K562 (cell line): ENCODE measurements around the gene EVI5. TPM values are rescaled to one million over a fixed set of nuclear protein-coding genes. Genes with fewer than 3 reads are reported as not detected.

Experiments
- ATAC-seq: fragments of 200-7000 bp; cut with Tn5 transposase; 3 replicates; pipeline ENCODE4 v1.9.1; 2020; ENCODE audit warnings: moderate library complexity
- Bru-seq: library from RNA; stranded (reverse); fragments of 400-500 nt; gene quantifications from one replicate; lab custom pipeline; 2021; lab: Mats Ljungman, UMichigan
- BruChase-seq, 2 experiments: library from RNA; stranded (reverse); fragments of 400-500 nt; gene quantifications; one replicate each; lab custom pipeline; 2021; lab: Mats Ljungman, UMichigan
- BruUV-seq: library from RNA; stranded (reverse); fragments of 400-500 nt; replicated peaks from 2 replicates; lab custom pipeline; 2021; lab: Mats Ljungman, UMichigan
- CTCF ChIA-PET: fragments of 300-600 bp; formaldehyde crosslinking; extraction: SDS; loops from one replicate; lab custom pipeline; 2021; ENCODE audit warnings: low intra/inter-chr PET ratio; lab: Yijun Ruan, JAX
- POLR2A ChIA-PET: fragments of 300-600, 350-650 bp; sonication (Branson Sonifier 250); formaldehyde crosslinking; extraction: SDS; loops from one replicate; lab custom pipeline; 2021; ENCODE audit warnings: antibody characterized with exemption, inconsistent platforms; lab: Yijun Ruan, JAX
- DNase-seq, 4 experiments: peaks; one replicate each; pipeline versions ENCODE4 v3.0.0 to v3.0.0-alpha.2; 2011 to 2018; ENCODE audit warnings: low spot score in 3 of 4, mixed read lengths in 3 of 4; ENCODE audit errors: extremely low read depth in 1 of 4
- FAIRE-seq: peaks from 2 replicates; lab custom pipeline; 2011; peaks lifted over from hg19 to GRCh38; lab: Jason Lieb, UNC
- H2AFZ ChIP-seq: 2 replicates; pipeline ENCODE4 v1.6.0; 2011; ENCODE audit warnings: low read depth, low read length, control low read depth, inconsistent platforms
- H3K27ac ChIP-seq: fragments of 200-600 bp; 3 replicates; pipeline ENCODE4 v1.8.0; 2011; ENCODE audit warnings: low read depth, mild to moderate bottlenecking, control low read depth, inconsistent platforms, low read length, moderate library complexity, mixed read lengths; ENCODE audit errors: extremely low read depth
- H3K27me3 ChIP-seq, 2 experiments: fragments of 300-600 bp in 1 of 2; 2 replicates in 1 of 2; 3 replicates in 1 of 2; pipeline versions ENCODE4 v1.6.0 to v1.8.0; 2011; ENCODE audit warnings: inconsistent platforms in 2 of 2, low read length in 2 of 2, mild to moderate bottlenecking in 1 of 2, mixed read lengths in 1 of 2, moderate library complexity in 1 of 2; ENCODE audit not compliant: control insufficient read depth in 2 of 2, insufficient read depth in 2 of 2
- H3K36me3 ChIP-seq: fragments of 300-600 bp; 3 replicates; pipeline ENCODE4 v1.8.0; 2011; ENCODE audit warnings: mild to moderate bottlenecking, low read length, inconsistent platforms; ENCODE audit not compliant: control insufficient read depth, insufficient read depth
- H3K4me1 ChIP-seq, 2 experiments: fragments of 200-600 bp in 1 of 2; replicated peaks in 1 of 2; 2 replicates in 1 of 2; 3 replicates in 1 of 2; pipeline versions ENCODE4 v1.5.1 to v1.8.0; 2011; ENCODE audit warnings: inconsistent platforms in 2 of 2, low read length in 2 of 2, mild to moderate bottlenecking in 1 of 2, mixed read lengths in 1 of 2, moderate library complexity in 1 of 2; ENCODE audit not compliant: control insufficient read depth in 2 of 2, insufficient read depth in 2 of 2
- H3K4me2 ChIP-seq: 2 replicates; pipeline ENCODE4 v1.6.1; 2011; ENCODE audit warnings: low read length, control low read depth, inconsistent platforms, mixed read lengths; ENCODE audit not compliant: insufficient read depth
- H3K4me3 ChIP-seq: fragments of 200-600 bp; sonication (generic), shearing (Covaris generic); 2 replicates; pipeline ENCODE4 v1.5.1; 2016; ENCODE audit warnings: control low read depth, inconsistent platforms
- H3K79me2 ChIP-seq: fragments of 200-600 bp; 3 replicates; pipeline ENCODE4 v1.8.0; 2011; ENCODE audit warnings: low read length, inconsistent platforms; ENCODE audit not compliant: control insufficient read depth, insufficient read depth
- H3K9ac ChIP-seq, 2 experiments: 2 replicates each; pipeline versions ENCODE4 v1.6.0 to v1.6.1; 2011; ENCODE audit warnings: low read depth in 2 of 2, low read length in 2 of 2, control low read depth in 1 of 2, inconsistent platforms in 1 of 2, mild to moderate bottlenecking in 1 of 2, mixed read lengths in 1 of 2; ENCODE audit not compliant: insufficient read depth in 1 of 2
- H3K9me1 ChIP-seq: one replicate; pipeline ENCODE4 v1.6.0; 2011; ENCODE audit warnings: inconsistent platforms, mild to moderate bottlenecking, low read length, moderate library complexity; ENCODE audit not compliant: control insufficient read depth, insufficient read depth
- H3K9me3 ChIP-seq: replicated peaks from 2 replicates; pipeline ENCODE4 v1.5.1; 2011; ENCODE audit warnings: low read depth, low read length, inconsistent platforms; ENCODE audit not compliant: control insufficient read depth, insufficient read depth
- H4K20me1 ChIP-seq: replicated peaks from 2 replicates; pipeline ENCODE4 v1.6.1; 2011; ENCODE audit warnings: low read length, inconsistent platforms, mixed read lengths; ENCODE audit not compliant: control insufficient read depth, insufficient read depth
- CC2D1A ChIP-seq: fragments of 450-650 bp; IDR thresholded peaks from 2 replicates; pipeline ENCODE4 v1.6.1; 2017; ENCODE audit warnings: mild to moderate bottlenecking
- ETV1 ChIP-seq: fragments of 450-650 bp; conservative IDR thresholded peaks from 2 replicates; pipeline ENCODE4 v1.6.1; 2016; ENCODE audit warnings: missing genetic modification characterization, control low read depth, low read depth, missing compliant biosample characterization
- HLTF ChIP-seq: fragments of 450-650 bp; IDR thresholded peaks from 2 replicates; pipeline ENCODE4 v1.6.1; 2016
- PTRF ChIP-seq: fragments of 450-650 bp; IDR thresholded peaks from 2 replicates; pipeline ENCODE4 v1.6.1; 2016; ENCODE audit warnings: mild to moderate bottlenecking, missing genetic modification characterization, missing compliant biosample characterization
- RBFOX2 ChIP-seq: fragments of 200-400 bp; formaldehyde crosslinking; IDR thresholded peaks from 2 replicates; pipeline ENCODE4 v1.6.1; 2017; ENCODE audit warnings: low read depth, mild to moderate bottlenecking, low read length, moderate library complexity
- U2AF1 ChIP-seq: fragments of 200-400 bp; formaldehyde crosslinking; optimal IDR thresholded peaks from 2 replicates; pipeline ENCODE3; 2017; ENCODE audit warnings: mild to moderate bottlenecking, low read depth, low read length, moderate library complexity
- ZNF224 ChIP-seq: sonication (generic); formaldehyde crosslinking; IDR thresholded peaks from 2 replicates; pipeline ENCODE4 v1.8.0; 2022; ENCODE audit warnings: mild to moderate bottlenecking, missing genetic modification reagents
- ZNF644 ChIP-seq: fragments of 200-800 bp; sonication (Bioruptor generic); IDR thresholded peaks from 2 replicates; pipeline ENCODE4 v1.6.1; 2016; ENCODE audit warnings: low read depth, missing genetic modification characterization, missing compliant biosample characterization
- WGBS: fragments of 100-300 bp; shearing (Covaris generic); methylation state at CpG from one replicate; pipeline ENCODE4 v1.1.6; 2016; ENCODE audit warnings: low coverage, mixed read lengths; ENCODE audit not compliant: insufficient coverage; ENCODE audit errors: missing lambda C conversion rate; 5-methylcytosine and 5-hydroxymethylcytosine counted together
- in situ Hi-C: fragments of 300-500 bp; cut with MboI; formaldehyde crosslinking; loops from 4 replicates; pipeline ENCODE4 v1.15.0; 2018; ENCODE audit warnings: inconsistent platforms, mixed read lengths
- intact Hi-C: fragments of 100-400 bp; cut with micrococcal nuclease; formaldehyde crosslinking; loops from 2 replicates; pipeline ENCODE4 v1.14.2; 2022
- long read RNA-seq, 3 experiments: library from polyadenylated mRNA in 2 of 3; library from RNA in 1 of 3; unstranded in 2 of 3; stranded (forward) in 1 of 3; transcript quantifications; one replicate each; pipeline ENCODE4 v2.0.0, GENCODE V29; 2019 to 2022
- polyA minus RNA-seq, 3 experiments: library from RNA; depleted of rRNA, polyadenylated mRNA; stranded (reverse); fragments of >200 nt; gene quantifications; 2 replicates each; pipeline ENCODE4 v1.2.3, GENCODE V29; 2011
- polyA plus RNA-seq, 8 experiments: library from polyadenylated mRNA; depleted of rRNA in 4 of 8; stranded (reverse) in 5 of 8; unstranded in 3 of 8; fragments of >200 nt; fragmentation: Nextera tagmentation in 2 of 8; fragmentation: Illumina TruSeq in 1 of 8; extraction: Ambion mirVana in 2 of 8; extraction: Trizol in 1 of 8; gene quantifications; 2 replicates each; pipeline versions ENCODE4 v1.2.1 to v1.2.3, GENCODE V29; 2011 to 2014; ENCODE audit warnings: inconsistent platforms in 1 of 8, missing spikeins in 1 of 8
- total RNA-seq, 7 experiments: library from RNA; depleted of rRNA in 6 of 7; stranded (reverse); fragments of >200 nt in 6 of 7; fragmentation: Illumina TruSeq in 2 of 7; extraction: Trizol in 2 of 7; gene quantifications; 2 replicates each; pipeline versions ENCODE4 v1.2.1 to v1.2.3, GENCODE V29; 2011 to 2021; ENCODE audit warnings: low replicate concordance in 1 of 7
- TF ChIP-seq, protein P1 (sequence below): fragments of 450-650 bp; IDR thresholded peaks from 2 replicates; pipeline ENCODE4 v1.7.0; 2016; ENCODE audit warnings: borderline replicate concordance
- TF ChIP-seq, protein P2 (sequence below): sonication (generic); formaldehyde crosslinking; IDR thresholded peaks from 2 replicates; pipeline ENCODE4 v1.8.0; 2022; ENCODE audit warnings: missing genetic modification reagents, mild to moderate bottlenecking, borderline replicate concordance

Gene EVI5
- total RNA-seq (2011; cell fraction: chromatin; rRNA removed; ENCODE audit: low replicate concordance), result 14.6 and 66.4 TPM in 2 replicates
- total RNA-seq (2011; cell fraction: nucleolus; rRNA removed), result 12.8 and 17.0 TPM in 2 replicates
- 17.1 and 20.8 TPM in 2 replicates for total RNA-seq (2011; cell fraction: nucleoplasm; rRNA removed)
- total RNA-seq (2014; rRNA removed) (25.1 and 50.1 TPM in 2 replicates), total RNA-seq (2014; rRNA removed; fragmentation: Illumina TruSeq; extraction: Trizol) (13.7 and 18.5 TPM in 2 replicates), total RNA-seq (2015; rRNA removed; fragmentation: Illumina TruSeq; extraction: Trizol) (18.3 and 18.4 TPM in 2 replicates), total RNA-seq (2021) (16.5 and 18.7 TPM in 2 replicates), polyA plus RNA-seq (2011; rRNA removed) (4.9 and 6.3 TPM in 2 replicates), polyA plus RNA-seq (2014; fragmentation: Illumina TruSeq; extraction: Trizol) (5.5 and 6.0 TPM in 2 replicates), polyA plus RNA-seq (2014; fragmentation: Nextera tagmentation; extraction: Ambion mirVana) (1 to 10 TPM; 1.7 to 4.8 TPM), polyA plus RNA-seq (2014; rRNA removed) (16.2 and 19.6 TPM in 2 replicates), polyA minus RNA-seq (2011; rRNA and poly(A)+ RNA removed) (23.8 and 27.2 TPM in 2 replicates), Bru-seq, nascent RNA (percentile 72 among the genes with signal in this experiment), BruChase-seq, experiment 1, labeled RNA remaining after a 2-hour chase (percentile 79 among the genes with signal in this experiment), BruChase-seq, experiment 2, labeled RNA remaining after a 6-hour chase (percentile 75 among the genes with signal in this experiment)
- polyA plus RNA-seq (2011; cell fraction: cytosol; rRNA removed), result 1.2 and 2.8 TPM in 2 replicates
- 5.2 and 6.8 TPM in 2 replicates for polyA plus RNA-seq (2011; cell fraction: nucleus; rRNA removed)
- polyA plus RNA-seq (2012), result 2.6 and 2.9 TPM in 2 replicates
- polyA minus RNA-seq (2011; cell fraction: cytosol; rRNA and poly(A)+ RNA removed), result 11.1 and 13.0 TPM in 2 replicates
- 21.0 and 32.9 TPM in 2 replicates for polyA minus RNA-seq (2011; cell fraction: nucleus; rRNA and poly(A)+ RNA removed)
- long read RNA-seq, experiment 1, partial matches to known transcripts, result 9 of 27 reads
- long read RNA-seq, experiment 1, other reads (novel, unspliced or antisense), result 18 of 27 reads
- long read RNA-seq, experiment 2, partial matches to known transcripts, result 0 of 3 reads
- long read RNA-seq, experiment 2, other reads (novel, unspliced or antisense), result 3 of 3 reads
- long read RNA-seq, experiment 3, partial matches to known transcripts, result 2 of 8 reads
- long read RNA-seq, experiment 3, other reads (novel, unspliced or antisense), result 6 of 8 reads

DNA sequence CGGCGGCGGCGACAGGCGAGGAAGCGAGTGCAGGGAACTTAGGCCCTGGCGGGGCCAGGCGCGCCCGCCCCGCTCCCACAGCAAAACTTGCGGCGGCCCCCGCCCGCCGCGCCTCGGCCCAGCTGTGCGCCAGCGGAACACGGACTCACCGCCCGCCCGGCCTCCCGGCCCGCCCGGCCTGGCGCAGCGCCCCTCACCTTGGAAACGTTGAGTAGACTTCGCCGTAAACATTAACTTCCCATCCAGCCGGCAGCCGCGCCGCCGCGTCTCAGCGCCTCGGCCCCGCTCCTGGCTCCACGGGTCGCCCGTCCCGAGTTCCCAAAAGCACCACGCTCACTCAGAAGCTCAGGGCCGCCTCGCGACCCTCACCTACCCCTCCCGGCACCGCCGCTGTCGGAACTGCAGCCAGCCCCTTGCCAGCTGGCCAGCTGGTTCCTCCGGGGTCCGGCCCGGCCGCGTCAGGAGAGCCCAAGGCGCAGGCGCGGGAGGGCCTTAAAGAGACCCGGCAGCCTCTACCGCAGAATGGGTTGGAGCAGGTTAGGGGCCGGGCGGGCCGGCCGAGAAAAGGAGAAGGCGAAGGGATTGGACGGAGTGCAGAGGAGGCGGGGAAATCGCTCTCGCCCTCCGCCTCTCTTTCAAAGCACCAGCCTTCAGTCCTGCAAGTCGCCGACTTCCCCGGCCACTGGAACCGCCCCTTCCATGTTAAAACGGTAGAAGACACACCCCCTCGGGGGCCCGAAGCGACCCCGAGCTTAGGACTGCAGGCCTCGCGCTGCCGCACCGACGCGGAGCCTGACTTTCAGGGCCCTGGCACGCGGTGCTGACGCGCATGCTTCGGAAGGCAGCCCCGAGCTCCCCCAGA lies at the start of gene EVI5:
TSS of gene EVI5 (minus strand) at position 470 of the 862 bp plus-strand sequence. CDS start 48,562 bp downstream, outside the sequence.
- DNase-seq (peak; percentile 87 to 96 (median 92)), FAIRE-seq (peak; percentile 89), ATAC-seq (peak; percentile 97)
- ChIA-PET CTCF (no interaction called here), POLR2A (interaction anchor here (0.5 to 2.5 kb wide), 13 partner anchors 8 to 171 kb away, joined by 3 to 14 read pairs (median 3); partner anchors contain the start of gene RPL5)
- peaks cover 13 to 24% of the 10 kb centered on the region in 2 experiments; a peak in 4 of 5 replicates for H3K4me1 ChIP-seq
- in situ Hi-C loops (no loop called here), intact Hi-C loops (loop anchor here (5.0 kb wide), 1 partner anchor 47 kb away; the partner anchor contains the start of gene RPL5)
- H3K4me3 ChIP-seq, result peak within 1 kb of the TSS; percentile 96
- H3K27me3 ChIP-seq, result no peaks in the 10 kb centered on the region
- H4K20me1 ChIP-seq, result no peaks in the 10 kb centered on the region; the same call in 1 of the 2 replicates
- H3K9me3 ChIP-seq, result no peaks in the 10 kb centered on the region
- no TSS peak for BruUV-seq
- H2AFZ ChIP-seq, result peak within 1 kb of the TSS; percentile 85
- WGBS, result under 1% methylated on average over 70 of the region's 94 CpGs
- peak within 1 kb of the TSS; percentile 71 to 98 for H3K9ac ChIP-seq
- peak within 1 kb of the TSS; percentile 88 for H3K27ac ChIP-seq
- peaks cover 4% of the 10 kb centered on the region; the same call in 1 of the 3 replicates for H3K36me3 ChIP-seq
- H3K79me2 ChIP-seq, result peaks cover 41% of the 10 kb centered on the region
- peak within 1 kb of the TSS; percentile 77 for H3K4me2 ChIP-seq
- H3K9me1 ChIP-seq, result no peaks in the 10 kb centered on the region
- TF ChIP-seq RBFOX2 (peak; percentile 88), PTRF (no peak), CC2D1A (peak; percentile 98), ZNF224 (CRISPR knock-in tag) (0 out of 2 replicates have a peak, but pooled peaks have one; percentile 75), U2AF1 (no peak), ETV1 (tag) (no peak; the same call in 1 of the 2 replicates), HLTF (no peak), ZNF644 (peak; percentile 47; the same call in 1 of the 2 replicates)
- TF ChIP-seq, protein P1, sequence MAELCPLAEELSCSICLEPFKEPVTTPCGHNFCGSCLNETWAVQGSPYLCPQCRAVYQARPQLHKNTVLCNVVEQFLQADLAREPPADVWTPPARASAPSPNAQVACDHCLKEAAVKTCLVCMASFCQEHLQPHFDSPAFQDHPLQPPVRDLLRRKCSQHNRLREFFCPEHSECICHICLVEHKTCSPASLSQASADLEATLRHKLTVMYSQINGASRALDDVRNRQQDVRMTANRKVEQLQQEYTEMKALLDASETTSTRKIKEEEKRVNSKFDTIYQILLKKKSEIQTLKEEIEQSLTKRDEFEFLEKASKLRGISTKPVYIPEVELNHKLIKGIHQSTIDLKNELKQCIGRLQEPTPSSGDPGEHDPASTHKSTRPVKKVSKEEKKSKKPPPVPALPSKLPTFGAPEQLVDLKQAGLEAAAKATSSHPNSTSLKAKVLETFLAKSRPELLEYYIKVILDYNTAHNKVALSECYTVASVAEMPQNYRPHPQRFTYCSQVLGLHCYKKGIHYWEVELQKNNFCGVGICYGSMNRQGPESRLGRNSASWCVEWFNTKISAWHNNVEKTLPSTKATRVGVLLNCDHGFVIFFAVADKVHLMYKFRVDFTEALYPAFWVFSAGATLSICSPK, result no peak
- TF ChIP-seq, protein P2, sequence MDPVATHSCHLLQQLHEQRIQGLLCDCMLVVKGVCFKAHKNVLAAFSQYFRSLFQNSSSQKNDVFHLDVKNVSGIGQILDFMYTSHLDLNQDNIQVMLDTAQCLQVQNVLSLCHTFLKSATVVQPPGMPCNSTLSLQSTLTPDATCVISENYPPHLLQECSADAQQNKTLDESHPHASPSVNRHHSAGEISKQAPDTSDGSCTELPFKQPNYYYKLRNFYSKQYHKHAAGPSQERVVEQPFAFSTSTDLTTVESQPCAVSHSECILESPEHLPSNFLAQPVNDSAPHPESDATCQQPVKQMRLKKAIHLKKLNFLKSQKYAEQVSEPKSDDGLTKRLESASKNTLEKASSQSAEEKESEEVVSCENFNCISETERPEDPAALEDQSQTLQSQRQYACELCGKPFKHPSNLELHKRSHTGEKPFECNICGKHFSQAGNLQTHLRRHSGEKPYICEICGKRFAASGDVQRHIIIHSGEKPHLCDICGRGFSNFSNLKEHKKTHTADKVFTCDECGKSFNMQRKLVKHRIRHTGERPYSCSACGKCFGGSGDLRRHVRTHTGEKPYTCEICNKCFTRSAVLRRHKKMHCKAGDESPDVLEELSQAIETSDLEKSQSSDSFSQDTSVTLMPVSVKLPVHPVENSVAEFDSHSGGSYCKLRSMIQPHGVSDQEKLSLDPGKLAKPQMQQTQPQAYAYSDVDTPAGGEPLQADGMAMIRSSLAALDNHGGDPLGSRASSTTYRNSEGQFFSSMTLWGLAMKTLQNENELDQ (CRISPR knock-in tag), result 0 out of 2 replicates have a peak, but pooled peaks have one; percentile 30
